Fibroblast of mammary gland (primary cell): ENCODE results near the gene OXSR1.

ENCODE experiments used
- DNase-seq: peaks from one replicate; pipeline ENCODE4 v3.0.0-alpha.2; 2010; ENCODE audit warnings: low read depth
- H3K4me3 ChIP-seq: 2 replicates; pipeline ENCODE4 v1.5.1; 2011; ENCODE audit warnings: low read depth, mild to moderate bottlenecking, low read length, moderate library complexity; ENCODE audit not compliant: control insufficient read depth
- CTCF ChIP-seq: conservative IDR thresholded peaks from 2 replicates; pipeline ENCODE4 v1.5.1; 2011; ENCODE audit warnings: low read depth, low read length, inconsistent platforms; ENCODE audit not compliant: control insufficient read depth, insufficient read depth

Gene OXSR1

DNA sequence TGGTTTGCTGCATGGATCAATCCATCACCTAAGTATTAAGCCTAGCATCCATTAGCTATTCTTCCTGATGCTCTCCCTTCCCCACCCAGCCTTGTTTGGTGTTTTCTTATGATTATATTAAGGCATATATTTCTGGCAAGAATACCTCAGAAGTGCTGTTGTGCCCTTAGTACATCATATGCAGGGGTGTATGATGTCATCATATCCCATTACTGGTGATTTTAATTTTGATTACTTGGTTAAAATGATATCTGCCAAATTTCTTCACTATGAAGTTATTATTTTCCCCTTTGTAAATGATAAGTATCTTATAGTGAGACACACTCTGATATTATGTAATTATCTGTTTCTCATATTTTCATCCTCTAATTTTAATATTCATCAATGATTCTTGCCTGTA, 132.2 kb downstream of the OXSR1 start:
- no peak for TF ChIP-seq CTCF
- no peak overlapping the region for H3K4me3 ChIP-seq
- DNase-seq: no peak

- TF ChIP-seq CTCF: peak; percentile 52
- peak; percentile 43 for DNase-seq
- no peak overlapping the region for H3K4me3 ChIP-seq
These were observed 132.8 kb downstream of the OXSR1 start for GRCh38 chr3:38297947-38298711.
